ENCODE measurements around the gene GFOD1.

Gene GFOD1

GRCh38 chr6:13372076-13372475 is 115.3 kb downstream of the GFOD1 start:
- DNase-seq: no peak

DNA sequence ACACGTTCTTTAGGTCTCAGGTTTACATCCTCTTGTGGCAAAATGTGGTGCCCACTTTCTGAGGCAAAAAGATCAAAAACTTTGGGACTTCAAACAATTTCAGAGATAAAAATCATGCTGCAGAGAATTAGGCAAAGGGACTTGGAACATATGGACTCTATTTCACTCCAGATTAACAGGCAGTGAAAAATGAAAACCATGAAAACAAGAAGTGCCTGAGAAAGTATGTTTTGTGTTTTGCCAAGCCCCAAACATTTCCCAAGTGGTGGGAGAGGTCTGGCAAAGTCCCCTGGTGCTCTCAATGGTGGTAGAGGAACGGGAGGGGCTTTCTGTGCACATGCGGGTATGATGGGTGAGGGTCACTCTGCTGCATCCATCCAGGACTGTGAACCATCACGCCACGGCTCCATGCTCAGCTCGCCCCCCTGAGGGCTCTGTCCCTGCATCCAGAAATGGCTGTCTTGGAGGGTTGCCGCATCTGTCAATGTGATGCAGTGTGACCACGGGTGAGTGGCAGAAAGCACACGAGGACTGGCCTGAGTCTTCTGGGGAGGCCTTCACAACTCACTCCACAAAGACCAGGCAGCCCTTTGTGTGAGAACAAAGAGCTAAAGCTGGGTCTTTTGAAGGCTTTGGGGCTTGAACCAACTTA is 115.9 kb downstream of the GFOD1 start:
- no peak for DNase-seq

DNA sequence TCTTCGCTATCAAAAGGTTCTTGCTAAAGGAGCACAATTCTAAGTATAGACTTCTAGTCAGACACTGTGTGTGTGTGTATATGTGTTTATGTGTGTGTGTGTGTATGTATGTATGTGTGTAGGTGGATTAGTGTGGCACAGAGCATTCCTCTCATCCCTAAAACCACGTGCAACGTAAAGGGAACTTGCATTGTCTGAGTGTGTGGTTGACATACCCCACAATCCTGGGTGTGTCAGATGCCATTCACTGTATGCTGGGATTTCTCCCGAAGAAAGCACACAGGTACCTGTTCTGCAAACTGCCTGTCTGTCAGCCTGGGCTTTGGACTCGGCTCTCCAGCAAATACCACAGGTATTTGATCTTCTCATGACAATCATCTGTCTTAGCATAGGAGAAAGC is 116.8 kb downstream of the GFOD1 start:
- DNase-seq: no peak

GRCh38 chr6:13369591-13369990 is 117.8 kb downstream of the GFOD1 start:
- DNase-seq: no peak

DNA sequence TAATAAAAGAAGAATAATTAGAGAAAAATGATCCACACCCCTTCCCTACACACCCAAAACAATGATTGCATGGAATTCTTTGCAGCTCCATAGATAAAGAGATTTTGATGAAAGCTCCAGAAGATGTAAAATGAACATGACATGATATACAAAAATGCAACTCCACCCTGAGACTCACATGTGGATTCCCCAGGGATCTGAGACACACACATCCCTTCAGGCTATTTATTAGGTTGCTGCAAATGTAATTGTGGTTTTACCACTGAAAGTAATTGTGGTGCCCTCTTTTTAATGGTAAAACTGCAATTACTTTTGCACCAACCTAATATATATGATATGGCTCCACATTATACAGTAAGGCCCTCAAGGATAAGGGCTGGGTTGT is 118.7 kb downstream of the GFOD1 start:
- DNase-seq: no peak

DNA sequence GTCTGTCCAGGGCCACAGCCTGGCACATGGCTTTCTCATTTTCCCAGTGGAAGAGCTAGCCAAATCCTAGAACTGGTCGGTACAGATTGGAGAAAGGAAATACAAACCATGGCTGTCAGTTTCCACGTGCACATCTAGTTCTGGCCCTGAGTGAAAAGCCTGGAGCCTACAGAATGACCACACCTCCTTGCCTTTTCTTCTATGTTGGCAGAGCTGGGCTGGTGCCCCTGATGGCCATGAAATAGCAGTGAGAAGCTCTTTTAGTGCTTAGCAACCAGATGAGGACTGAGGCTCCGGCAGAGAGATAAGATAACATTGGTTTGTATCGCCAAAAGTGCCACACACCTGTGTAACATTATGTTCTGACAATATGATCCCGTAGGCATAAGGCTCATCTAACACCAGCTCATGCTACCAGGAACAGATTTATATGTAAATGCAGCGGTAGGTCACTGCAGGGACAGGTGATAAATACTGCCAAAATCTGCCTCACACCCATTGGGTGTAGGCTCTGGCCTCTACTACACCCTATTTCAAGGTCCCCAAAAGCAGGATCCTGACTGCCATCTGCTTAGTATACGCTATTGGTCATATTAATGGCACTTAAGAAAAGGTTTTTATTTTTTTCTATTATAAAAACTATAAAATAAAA is 119.2 kb downstream of the GFOD1 start:
- no peak for DNase-seq

- DNase-seq: no peak
These were observed 120.0 kb downstream of the GFOD1 start for GRCh38 chr6:13367396-13367795.

DNA sequence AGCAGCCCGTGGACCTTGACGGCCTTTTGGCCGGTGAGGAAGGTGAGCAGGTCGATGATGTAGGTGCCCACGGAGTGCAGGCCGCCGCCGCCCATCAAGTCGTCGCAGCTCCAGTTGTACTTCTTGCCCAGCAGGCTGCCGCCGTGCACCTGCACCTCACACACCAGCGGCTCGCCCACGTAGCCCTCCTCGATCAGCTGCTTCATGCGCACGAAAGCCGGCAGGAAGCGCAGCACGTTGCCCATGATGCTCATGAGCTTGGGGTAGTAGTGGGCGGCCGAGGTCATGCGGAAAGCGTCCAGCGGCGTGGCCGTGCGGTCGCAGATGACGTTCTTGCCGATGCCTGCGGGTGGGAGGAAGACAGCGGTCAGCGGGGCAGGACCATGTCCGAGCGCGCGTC is 122.1 kb downstream of the GFOD1 start:
- DNase-seq: no peak

DNA sequence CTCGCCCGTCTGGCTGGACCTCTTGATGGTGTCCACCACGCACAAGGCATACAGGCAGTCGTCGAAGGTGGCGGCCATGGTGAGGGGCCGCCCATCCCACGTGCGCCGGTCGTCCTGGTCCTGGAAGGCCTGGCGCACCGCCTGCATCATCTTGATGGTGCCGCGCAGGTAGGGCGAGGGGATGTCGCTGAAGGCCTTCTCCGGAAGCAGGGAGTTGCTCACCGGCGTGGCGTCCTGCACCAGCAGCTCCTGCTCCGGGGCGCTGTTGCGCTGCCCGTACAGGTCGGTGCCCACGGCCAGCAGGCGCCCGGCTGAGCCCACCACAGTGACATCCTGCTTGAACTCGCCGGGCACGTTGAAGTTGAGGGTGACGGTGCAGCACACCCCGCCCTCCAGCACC is 122.6 kb downstream of the GFOD1 start:
- no peak for DNase-seq

DNA sequence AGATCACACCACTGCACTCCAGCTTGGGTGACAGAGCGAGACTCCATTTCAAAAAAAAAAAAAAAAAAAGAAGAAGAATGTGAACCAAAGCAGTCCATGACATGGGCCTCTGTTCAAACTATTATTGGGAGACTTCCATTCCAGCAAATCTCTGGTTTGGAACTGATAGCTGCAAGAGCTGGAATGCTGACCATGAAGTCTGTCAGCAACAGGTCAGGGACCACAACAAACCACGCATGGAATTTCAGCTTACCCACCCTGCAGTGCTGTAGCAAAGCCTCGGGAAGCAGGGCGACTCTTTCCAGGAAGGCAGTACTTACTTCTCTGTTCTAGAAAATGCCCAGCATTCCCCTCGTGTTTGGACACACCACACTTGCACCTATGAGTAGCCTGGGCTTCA is 125.0 kb downstream of the GFOD1 start:
- DNase-seq: no peak

DNA sequence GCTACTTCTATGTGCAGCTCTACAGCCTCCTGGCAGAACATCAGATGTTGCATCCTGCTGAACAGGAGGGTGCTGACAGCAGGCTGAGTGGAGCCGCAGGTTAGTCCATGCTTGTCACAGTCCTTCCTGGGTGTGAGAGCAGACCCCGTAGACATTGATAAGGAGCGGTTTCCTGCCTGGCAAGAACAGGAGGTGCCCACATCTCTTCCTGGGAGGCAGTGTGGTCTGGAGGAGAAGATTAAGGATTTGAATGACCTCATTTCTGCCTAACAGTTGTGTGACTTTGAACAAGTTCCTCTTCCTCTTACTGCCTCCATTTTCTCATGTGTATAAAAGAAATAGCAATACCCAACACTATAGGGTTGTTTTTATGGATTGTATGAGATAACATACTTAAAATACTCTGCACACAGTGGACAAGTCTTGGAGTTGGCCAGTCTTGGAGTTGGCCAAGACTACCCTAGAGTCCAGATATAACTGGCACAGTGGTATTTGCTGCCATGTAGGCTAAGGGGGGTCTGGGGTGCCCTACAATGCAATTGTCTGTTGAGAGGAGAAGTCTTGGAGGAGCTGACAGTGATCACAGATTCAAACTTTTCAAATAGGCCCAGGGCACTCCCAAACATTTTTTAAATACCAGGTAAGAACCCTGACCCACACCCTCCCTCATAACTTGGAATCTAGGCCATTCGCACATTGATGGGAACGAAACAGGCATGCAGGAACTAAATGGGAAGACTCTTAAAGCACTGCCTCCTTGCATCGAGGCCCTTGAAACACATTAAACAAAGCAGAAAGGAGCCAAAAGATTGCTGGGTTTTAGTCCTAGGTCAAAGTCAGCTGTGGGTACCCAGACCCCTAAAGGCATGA is 126.5 kb downstream of the GFOD1 start:
- no peak for DNase-seq

DNA sequence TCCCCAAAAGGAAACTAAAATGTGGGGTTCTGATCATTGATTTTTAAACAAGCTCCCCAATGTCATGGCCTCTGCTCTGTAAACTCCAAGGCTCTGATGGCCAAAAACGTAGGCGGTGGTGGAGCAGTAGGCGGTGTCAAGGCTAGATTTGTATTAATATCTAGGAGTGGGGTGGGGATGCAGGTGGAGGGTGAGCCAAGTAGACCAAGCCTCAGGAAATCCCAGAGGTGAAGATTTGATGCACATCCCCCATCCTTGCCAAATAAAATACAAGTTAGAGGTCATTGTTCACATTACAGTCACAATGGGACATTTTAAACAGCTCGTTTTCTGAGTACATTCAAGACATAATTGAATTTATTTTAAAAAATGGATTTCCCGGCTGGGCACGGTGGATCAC is 128.1 kb downstream of the GFOD1 start:
- DNase-seq: no peak

- DNase-seq: no peak
These were observed 128.9 kb downstream of the GFOD1 start for GRCh38 chr6:13358511-13358910.

DNA sequence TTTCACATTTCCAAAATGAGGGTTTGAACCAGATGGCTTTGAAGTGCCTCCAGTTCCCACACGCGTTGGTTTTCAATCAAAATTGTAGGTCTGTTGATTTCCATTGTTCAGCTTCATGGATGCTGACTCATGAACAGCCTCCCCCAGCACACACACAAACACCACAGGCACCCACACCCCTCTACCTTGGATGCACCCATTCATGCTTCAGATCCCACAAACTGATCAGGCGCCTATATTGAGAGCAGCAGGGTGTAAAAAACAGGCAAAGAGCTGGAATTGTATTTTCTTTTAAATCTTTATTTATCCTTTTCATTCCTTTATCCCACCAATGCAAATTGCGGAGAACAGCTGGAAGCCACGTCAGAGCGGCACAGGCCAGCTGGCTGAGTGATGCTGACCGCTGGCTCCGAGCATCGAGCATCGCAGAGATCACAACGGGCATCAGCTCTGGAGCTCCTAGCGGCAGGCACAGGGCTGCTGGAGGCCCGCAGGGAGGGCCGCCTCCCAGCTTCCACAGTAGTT is 129.8 kb downstream of the GFOD1 start:
- peak; percentile 51 for DNase-seq

DNA sequence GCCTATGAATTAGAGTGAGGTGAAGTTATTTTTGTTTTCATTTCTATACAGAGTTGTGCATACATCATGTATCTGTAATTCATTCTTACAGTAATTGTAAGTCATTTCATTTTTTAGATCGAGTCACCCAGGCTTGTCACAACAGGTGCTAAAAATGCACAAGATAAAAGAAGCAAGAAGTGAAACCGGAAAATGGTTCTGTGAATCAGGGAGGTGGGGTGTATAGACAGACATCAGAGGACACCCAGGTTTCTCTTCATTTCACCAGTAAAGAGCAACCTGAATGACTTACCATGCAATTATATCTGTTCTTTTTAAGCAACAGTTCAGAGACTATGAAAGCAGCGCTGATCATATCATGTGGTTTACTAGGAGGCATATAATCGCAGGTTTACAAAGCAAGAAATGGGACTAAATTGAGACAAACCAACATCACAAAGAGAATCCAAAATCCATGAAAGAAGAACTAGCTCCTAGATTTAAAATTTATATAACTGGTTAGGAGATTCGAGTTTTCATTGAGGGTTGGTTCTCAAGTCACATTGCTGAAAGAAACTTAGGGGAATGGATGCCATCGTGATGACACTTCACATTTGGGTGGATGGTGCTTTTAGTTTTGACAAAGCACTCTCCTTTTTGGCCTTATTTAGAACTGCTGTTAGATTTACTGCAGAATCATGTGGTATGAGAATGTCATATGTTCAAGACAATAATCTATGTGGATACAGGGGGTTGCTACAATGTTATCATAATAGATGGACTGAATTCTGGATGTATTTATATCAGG is 131.2 kb downstream of the GFOD1 start:
- no peak for DNase-seq

- DNase-seq: no peak
These were observed 132.1 kb downstream of the GFOD1 start for GRCh38 chr6:13355043-13355945.

GRCh38 chr6:13354331-13355042 is 132.9 kb downstream of the GFOD1 start:
- no peak for DNase-seq

DNA sequence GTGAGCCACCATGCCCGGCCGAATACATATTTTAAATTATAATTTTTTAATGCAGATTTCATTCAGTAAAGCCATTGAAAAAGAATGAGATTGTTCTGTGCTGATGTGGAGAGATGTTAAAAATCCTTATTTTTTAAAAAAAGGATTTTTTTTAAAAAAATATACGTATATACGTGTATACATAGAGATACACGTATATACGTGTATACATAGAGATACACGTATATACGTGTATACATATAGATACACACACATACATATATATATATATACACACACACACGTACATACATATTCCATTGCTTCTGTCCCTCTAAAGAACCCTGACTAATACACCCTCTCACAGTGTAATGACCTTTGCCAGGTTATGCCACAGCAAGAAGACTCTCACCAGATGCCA is 135.2 kb downstream of the GFOD1 start:
- no peak for DNase-seq

DNA sequence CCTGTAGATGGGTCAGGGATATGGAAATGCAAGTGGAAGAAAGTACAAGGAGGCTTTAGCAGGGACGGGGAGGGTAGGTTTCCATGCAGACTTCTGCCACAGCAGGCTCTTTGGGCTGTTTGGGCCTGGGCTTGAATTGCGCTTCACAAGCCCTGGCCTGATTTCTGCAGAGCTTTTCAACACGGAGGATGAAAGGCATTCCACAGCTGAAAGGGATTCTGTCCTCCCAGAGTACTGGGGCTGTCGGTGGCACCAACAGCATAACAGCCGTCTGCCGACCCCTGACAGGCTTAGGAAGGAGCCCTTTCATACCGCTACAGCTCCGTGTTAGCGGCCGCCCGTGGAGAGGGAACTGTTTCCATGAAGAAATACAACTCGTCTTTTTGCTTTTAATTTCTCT is 136.1 kb downstream of the GFOD1 start:
- DNase-seq: no peak

DNA sequence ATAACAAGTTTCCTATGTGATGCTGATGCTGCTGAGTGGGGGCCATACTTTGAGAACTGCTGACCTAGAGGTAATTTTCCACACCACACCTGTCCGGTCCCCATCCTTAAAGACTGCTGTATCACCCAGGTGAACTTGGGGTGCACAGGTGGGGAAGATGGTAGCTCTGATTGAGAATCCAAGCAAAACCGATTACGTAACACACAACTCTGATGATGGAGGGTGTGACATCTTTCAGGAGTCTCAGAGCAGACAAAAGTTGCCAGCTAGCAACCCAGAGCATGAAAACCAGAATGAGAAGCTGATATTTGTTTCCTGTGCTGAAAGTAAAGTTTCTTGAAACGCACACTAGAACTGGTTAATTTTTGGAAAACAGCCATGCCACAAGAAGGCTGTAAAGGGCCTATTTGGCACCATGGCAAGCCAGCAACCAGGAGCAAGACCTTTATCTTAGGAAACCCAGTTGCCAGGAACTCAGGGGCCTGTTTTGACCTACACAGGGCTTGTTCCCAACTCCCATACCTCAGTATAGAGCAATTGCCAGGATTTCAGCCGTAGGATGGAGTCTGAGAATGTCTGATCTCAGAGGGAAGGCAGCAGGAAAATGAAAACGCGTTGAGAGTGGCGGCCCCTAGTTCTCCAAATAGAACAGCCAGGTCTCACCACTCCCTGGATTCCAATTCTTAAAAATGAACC is 137.4 kb downstream of the GFOD1 start:
- DNase-seq: no peak

Measured in left hindlimb (tissue), 1 donor.